ENCODE results near the gene KCNK4.

Gene KCNK4

GRCh38 chr11:64264371-64264852 is 26.7 kb upstream of the KCNK4 start:
- H2BK15ac ChIP-seq (replicated peaks; ENCODE audit: low read depth), result no peak overlapping the region
- H3K4me1 ChIP-seq (ENCODE audit: control insufficient read depth, low read depth, low read length), result peaks cover 5% of the 10 kb centered on the region
- no peak overlapping the region for H3K4me2 ChIP-seq (ENCODE audit: low read length)
- no peak overlapping the region for H3K23ac ChIP-seq (ENCODE audit: low read length)
- H3K56ac ChIP-seq (ENCODE audit: low read length), result no peak overlapping the region
- DNase-seq, result no peak
- H4K8ac ChIP-seq (ENCODE audit: low read depth, low read length), result no peak overlapping the region
- H2BK120ac ChIP-seq (ENCODE audit: low read depth, low read length), result no peak overlapping the region
- no peaks in the 10 kb centered on the region for H3K79me1 ChIP-seq (ENCODE audit: low read length)
- H3K27me3 ChIP-seq (ENCODE audit: insufficient read depth, low read length, poor library complexity), result no peaks in the 10 kb centered on the region
- no peak overlapping the region for H3K4ac ChIP-seq (ENCODE audit: low read depth, low read length)
- no peak overlapping the region for H4K5ac ChIP-seq (ENCODE audit: low read length)
- H3K9ac ChIP-seq (ENCODE audit: low read length), result no peak overlapping the region
- no peak overlapping the region for H2BK5ac ChIP-seq (ENCODE audit: low read length)
- no peak overlapping the region for H3K18ac ChIP-seq (ENCODE audit: low read length)
- no peak overlapping the region for H2AK5ac ChIP-seq (ENCODE audit: low read length)
- peaks cover 14% of the 10 kb centered on the region for H3K36me3 ChIP-seq (ENCODE audit: control insufficient read depth, insufficient read depth, low read length)
- H3K79me2 ChIP-seq (ENCODE audit: control insufficient read depth, insufficient read depth, low read length), result no peaks in the 10 kb centered on the region
- no peak overlapping the region for H3K4me3 ChIP-seq (ENCODE audit: low read length)
- H3K27ac ChIP-seq (ENCODE audit: low read depth, low read length), result no peak overlapping the region
- WGBS (ENCODE audit: extremely low coverage, insufficient coverage, low lambda C conversion rate), result no CpG with 5 or more reads among the region's 10 CpGs

- H3K36me3 ChIP-seq (ENCODE audit: control insufficient read depth, insufficient read depth, low read length), result peaks cover 14% of the 10 kb centered on the region
- no peak overlapping the region for H3K27ac ChIP-seq (ENCODE audit: low read depth, low read length)
- no peak overlapping the region for H4K5ac ChIP-seq (ENCODE audit: low read length)
- no peak overlapping the region for H2BK15ac ChIP-seq (replicated peaks; ENCODE audit: low read depth)
- H3K79me1 ChIP-seq (ENCODE audit: low read length), result no peaks in the 10 kb centered on the region
- no peak overlapping the region for H3K9ac ChIP-seq (ENCODE audit: low read length)
- no peak overlapping the region for H2BK5ac ChIP-seq (ENCODE audit: low read length)
- H3K23ac ChIP-seq (ENCODE audit: low read length), result no peak overlapping the region
- no peak overlapping the region for H3K4me3 ChIP-seq (ENCODE audit: low read length)
- no peaks in the 10 kb centered on the region for H3K27me3 ChIP-seq (ENCODE audit: insufficient read depth, low read length, poor library complexity)
- H2BK120ac ChIP-seq (ENCODE audit: low read depth, low read length), result no peak overlapping the region
- H3K79me2 ChIP-seq (ENCODE audit: control insufficient read depth, insufficient read depth, low read length), result no peaks in the 10 kb centered on the region
- no peak overlapping the region for H3K4ac ChIP-seq (ENCODE audit: low read depth, low read length)
- H3K4me2 ChIP-seq (ENCODE audit: low read length), result no peak overlapping the region
- no peak overlapping the region for H3K18ac ChIP-seq (ENCODE audit: low read length)
- no CpG with 5 or more reads among the region's 35 CpGs for WGBS (ENCODE audit: extremely low coverage, insufficient coverage, low lambda C conversion rate)
- no peak overlapping the region for H2AK5ac ChIP-seq (ENCODE audit: low read length)
- H4K8ac ChIP-seq (ENCODE audit: low read depth, low read length), result no peak overlapping the region
- H3K4me1 ChIP-seq (ENCODE audit: control insufficient read depth, low read depth, low read length), result peaks cover 5% of the 10 kb centered on the region
- H3K56ac ChIP-seq (ENCODE audit: low read length), result no peak overlapping the region
- no peak for DNase-seq
Measured at GRCh38 chr11:64265176-64266160, 25.6 kb upstream of the KCNK4 start.

GRCh38 chr11:64266339-64266738 is 24.8 kb upstream of the KCNK4 start:
- no peaks in the 10 kb centered on the region for H3K79me2 ChIP-seq (ENCODE audit: control insufficient read depth, insufficient read depth, low read length)
- H2BK15ac ChIP-seq (replicated peaks; ENCODE audit: low read depth), result no peak overlapping the region
- no peak overlapping the region for H3K4me2 ChIP-seq (ENCODE audit: low read length)
- H3K4me1 ChIP-seq (ENCODE audit: control insufficient read depth, low read depth, low read length), result peaks cover 5% of the 10 kb centered on the region
- no peak overlapping the region for H3K4me3 ChIP-seq (ENCODE audit: low read length)
- DNase-seq, result no peak
- H2BK5ac ChIP-seq (ENCODE audit: low read length), result no peak overlapping the region
- H3K4ac ChIP-seq (ENCODE audit: low read depth, low read length), result no peak overlapping the region
- no peak overlapping the region for H3K27ac ChIP-seq (ENCODE audit: low read depth, low read length)
- H3K79me1 ChIP-seq (ENCODE audit: low read length), result no peaks in the 10 kb centered on the region
- H4K8ac ChIP-seq (ENCODE audit: low read depth, low read length), result no peak overlapping the region
- no peak overlapping the region for H3K18ac ChIP-seq (ENCODE audit: low read length)
- peaks cover 11% of the 10 kb centered on the region for H3K36me3 ChIP-seq (ENCODE audit: control insufficient read depth, insufficient read depth, low read length)
- no peak overlapping the region for H2BK120ac ChIP-seq (ENCODE audit: low read depth, low read length)
- no peak overlapping the region for H3K23ac ChIP-seq (ENCODE audit: low read length)
- WGBS (ENCODE audit: extremely low coverage, insufficient coverage, low lambda C conversion rate), result no CpG with 5 or more reads among the region's 15 CpGs
- H2AK5ac ChIP-seq (ENCODE audit: low read length), result no peak overlapping the region
- H3K9ac ChIP-seq (ENCODE audit: low read length), result no peak overlapping the region
- no peak overlapping the region for H3K56ac ChIP-seq (ENCODE audit: low read length)
- H4K5ac ChIP-seq (ENCODE audit: low read length), result no peak overlapping the region
- no peaks in the 10 kb centered on the region for H3K27me3 ChIP-seq (ENCODE audit: insufficient read depth, low read length, poor library complexity)

- DNase-seq, result no peak
- Histone ChIP-seq H3K36me3 (ENCODE audit: control insufficient read depth, insufficient read depth, low read length) (peaks cover 8% of the 10 kb centered on the region), H3K79me2 (ENCODE audit: control insufficient read depth, insufficient read depth, low read length) (no peaks in the 10 kb centered on the region)
Measured at GRCh38 chr11:64267207-64267945, 23.7 kb upstream of the KCNK4 start.

GRCh38 chr11:64268025-64268892 is 22.8 kb upstream of the KCNK4 start:
- no peak overlapping the region for H2AK5ac ChIP-seq (ENCODE audit: low read length)
- no CpG with 5 or more reads among the region's 23 CpGs for WGBS (ENCODE audit: extremely low coverage, insufficient coverage, low lambda C conversion rate)
- peak overlapping the region; percentile 96 for H3K27ac ChIP-seq (ENCODE audit: low read depth, low read length)
- H2BK15ac ChIP-seq (replicated peaks; ENCODE audit: low read depth), result no peak overlapping the region
- no peak overlapping the region for H3K4me3 ChIP-seq (ENCODE audit: low read length)
- DNase-seq, result peak; percentile 95
- no peak overlapping the region for H4K8ac ChIP-seq (ENCODE audit: low read depth, low read length)
- H3K4me2 ChIP-seq (ENCODE audit: low read length), result peak overlapping the region; percentile 94
- no peak overlapping the region for H3K18ac ChIP-seq (ENCODE audit: low read length)
- H3K36me3 ChIP-seq (ENCODE audit: control insufficient read depth, insufficient read depth, low read length), result peaks cover 8% of the 10 kb centered on the region
- no peaks in the 10 kb centered on the region for H3K79me2 ChIP-seq (ENCODE audit: control insufficient read depth, insufficient read depth, low read length)
- H2BK5ac ChIP-seq (ENCODE audit: low read length), result peak overlapping the region; percentile 10
- H3K56ac ChIP-seq (ENCODE audit: low read length), result peak overlapping the region; percentile 95
- no peak overlapping the region for H2BK120ac ChIP-seq (ENCODE audit: low read depth, low read length)
- H3K9ac ChIP-seq (ENCODE audit: low read length), result peak overlapping the region; percentile 91
- peak overlapping the region; percentile 90 for H3K23ac ChIP-seq (ENCODE audit: low read length)
- H3K79me1 ChIP-seq (ENCODE audit: low read length), result no peaks in the 10 kb centered on the region
- no peaks in the 10 kb centered on the region for H3K27me3 ChIP-seq (ENCODE audit: insufficient read depth, low read length, poor library complexity)
- H3K4me1 ChIP-seq (ENCODE audit: control insufficient read depth, low read depth, low read length), result peaks cover 5% of the 10 kb centered on the region
- no peak overlapping the region for H4K5ac ChIP-seq (ENCODE audit: low read length)
- no peak overlapping the region for H3K4ac ChIP-seq (ENCODE audit: low read depth, low read length)

More at GRCh38 chr11:64267207-64267945, 23.7 kb upstream of the KCNK4 start:
- Histone ChIP-seq H3K4me2 (ENCODE audit: low read length) (no peak overlapping the region), H3K4me3 (ENCODE audit: low read length) (no peak overlapping the region), H2BK15ac (replicated peaks; ENCODE audit: low read depth) (no peak overlapping the region), H3K23ac (ENCODE audit: low read length) (no peak overlapping the region), H4K8ac (ENCODE audit: low read depth, low read length) (no peak overlapping the region), H3K27ac (ENCODE audit: low read depth, low read length) (no peak overlapping the region), H2BK5ac (ENCODE audit: low read length) (no peak overlapping the region), H4K5ac (ENCODE audit: low read length) (no peak overlapping the region), H3K4me1 (ENCODE audit: control insufficient read depth, low read depth, low read length) (peaks cover 5% of the 10 kb centered on the region), H2BK120ac (ENCODE audit: low read depth, low read length) (no peak overlapping the region), H2AK5ac (ENCODE audit: low read length) (no peak overlapping the region), H3K18ac (ENCODE audit: low read length) (no peak overlapping the region), H3K4ac (ENCODE audit: low read depth, low read length) (no peak overlapping the region), H3K9ac (ENCODE audit: low read length) (no peak overlapping the region), H3K27me3 (ENCODE audit: insufficient read depth, low read length, poor library complexity) (no peaks in the 10 kb centered on the region), H3K56ac (ENCODE audit: low read length) (no peak overlapping the region), H3K79me1 (ENCODE audit: low read length) (no peaks in the 10 kb centered on the region)
- WGBS (ENCODE audit: extremely low coverage, insufficient coverage, low lambda C conversion rate), result no CpG with 5 or more reads among the region's 27 CpGs

Measured in mesendoderm (in vitro differentiated cells).